ENCODE data around the gene ACYP1.

DNA sequence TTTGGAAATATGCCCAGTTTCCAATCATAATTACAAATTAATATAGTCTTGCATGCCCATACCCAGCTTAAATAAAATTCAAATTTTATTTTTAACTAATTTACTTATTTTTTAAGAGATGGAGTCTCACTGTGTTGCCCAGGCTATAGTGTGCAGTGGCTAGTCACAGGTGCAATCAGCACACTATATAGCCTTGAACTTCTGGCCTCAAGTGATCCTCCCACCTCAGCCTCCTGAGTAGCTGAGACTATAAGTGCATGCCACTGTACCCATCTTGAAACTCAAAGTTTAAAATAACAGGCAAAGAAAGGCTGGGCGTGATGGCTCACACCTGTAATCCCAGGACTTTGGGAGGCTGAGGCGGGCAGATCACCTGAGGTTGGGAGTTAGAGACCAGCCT lies 22.9 kb downstream of the ACYP1 start:
- TF ChIP-seq, protein P1, sequence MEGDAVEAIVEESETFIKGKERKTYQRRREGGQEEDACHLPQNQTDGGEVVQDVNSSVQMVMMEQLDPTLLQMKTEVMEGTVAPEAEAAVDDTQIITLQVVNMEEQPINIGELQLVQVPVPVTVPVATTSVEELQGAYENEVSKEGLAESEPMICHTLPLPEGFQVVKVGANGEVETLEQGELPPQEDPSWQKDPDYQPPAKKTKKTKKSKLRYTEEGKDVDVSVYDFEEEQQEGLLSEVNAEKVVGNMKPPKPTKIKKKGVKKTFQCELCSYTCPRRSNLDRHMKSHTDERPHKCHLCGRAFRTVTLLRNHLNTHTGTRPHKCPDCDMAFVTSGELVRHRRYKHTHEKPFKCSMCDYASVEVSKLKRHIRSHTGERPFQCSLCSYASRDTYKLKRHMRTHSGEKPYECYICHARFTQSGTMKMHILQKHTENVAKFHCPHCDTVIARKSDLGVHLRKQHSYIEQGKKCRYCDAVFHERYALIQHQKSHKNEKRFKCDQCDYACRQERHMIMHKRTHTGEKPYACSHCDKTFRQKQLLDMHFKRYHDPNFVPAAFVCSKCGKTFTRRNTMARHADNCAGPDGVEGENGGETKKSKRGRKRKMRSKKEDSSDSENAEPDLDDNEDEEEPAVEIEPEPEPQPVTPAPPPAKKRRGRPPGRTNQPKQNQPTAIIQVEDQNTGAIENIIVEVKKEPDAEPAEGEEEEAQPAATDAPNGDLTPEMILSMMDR (IDR thresholded peaks at IDR 0.05) = no peak
- TF ChIP-seq POLR2A (IDR thresholded peaks at IDR 0.05) = no peak

All from tibial nerve (tissue), 3 donors.